NB4 (cell line): ENCODE measurements around the gene PTGES3.
A peak's percentile ranks its signal among the peaks of the same experiment; 100 is the strongest.

Source experiments
- DNase-seq: peaks from one replicate; pipeline ENCODE4 v3.0.0; 2010; ENCODE audit warnings: low read depth
- H3K4me3 ChIP-seq: one replicate; pipeline ENCODE4 v1.5.1; 2011; ENCODE audit warnings: mild to moderate bottlenecking, low read depth, low read length, moderate library complexity
- MYC ChIP-seq: IDR thresholded peaks from 2 replicates; pipeline ENCODE4 v1.6.1; 2011; ENCODE audit warnings: low read depth, low read length
- POLR2A ChIP-seq: IDR thresholded peaks from 2 replicates; pipeline ENCODE4 v1.6.1; 2011; ENCODE audit warnings: mild to moderate bottlenecking; ENCODE audit not compliant: insufficient read length; ENCODE audit errors: extremely low read depth
- TF ChIP-seq, protein P1 (sequence below): IDR thresholded peaks from 2 replicates; pipeline ENCODE4 v1.6.1; 2011; ENCODE audit warnings: low read depth, low read length
- TF ChIP-seq, protein P2 (sequence below): IDR thresholded peaks from one replicate; pipeline ENCODE4 v1.5.1; 2012; ENCODE audit warnings: low read depth, low read length

The PTGES3 gene

DNA sequence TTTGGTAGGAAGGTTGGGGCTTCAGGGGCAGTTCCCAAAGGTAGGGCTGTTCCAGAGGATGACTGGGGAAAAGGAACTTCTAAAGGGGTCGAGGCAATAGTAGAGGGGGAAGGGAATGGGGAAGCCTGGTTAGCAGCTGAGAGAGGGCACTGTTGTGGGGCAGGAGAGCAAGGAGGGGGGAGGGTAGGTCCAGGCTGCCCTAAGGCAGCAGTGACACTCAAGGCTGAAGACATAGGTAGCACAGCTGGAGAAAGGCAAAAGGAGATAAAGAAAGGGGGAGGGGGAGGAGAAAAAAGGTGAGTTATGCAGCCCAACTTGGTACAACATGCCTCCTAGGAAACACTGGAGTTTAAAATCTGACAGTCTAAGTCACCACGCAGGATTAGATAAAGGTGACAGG is 33.1 kb upstream of the PTGES3 start:
- TF ChIP-seq, protein P1, sequence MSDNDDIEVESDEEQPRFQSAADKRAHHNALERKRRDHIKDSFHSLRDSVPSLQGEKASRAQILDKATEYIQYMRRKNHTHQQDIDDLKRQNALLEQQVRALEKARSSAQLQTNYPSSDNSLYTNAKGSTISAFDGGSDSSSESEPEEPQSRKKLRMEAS, result no peak
- TF ChIP-seq, protein P2, sequence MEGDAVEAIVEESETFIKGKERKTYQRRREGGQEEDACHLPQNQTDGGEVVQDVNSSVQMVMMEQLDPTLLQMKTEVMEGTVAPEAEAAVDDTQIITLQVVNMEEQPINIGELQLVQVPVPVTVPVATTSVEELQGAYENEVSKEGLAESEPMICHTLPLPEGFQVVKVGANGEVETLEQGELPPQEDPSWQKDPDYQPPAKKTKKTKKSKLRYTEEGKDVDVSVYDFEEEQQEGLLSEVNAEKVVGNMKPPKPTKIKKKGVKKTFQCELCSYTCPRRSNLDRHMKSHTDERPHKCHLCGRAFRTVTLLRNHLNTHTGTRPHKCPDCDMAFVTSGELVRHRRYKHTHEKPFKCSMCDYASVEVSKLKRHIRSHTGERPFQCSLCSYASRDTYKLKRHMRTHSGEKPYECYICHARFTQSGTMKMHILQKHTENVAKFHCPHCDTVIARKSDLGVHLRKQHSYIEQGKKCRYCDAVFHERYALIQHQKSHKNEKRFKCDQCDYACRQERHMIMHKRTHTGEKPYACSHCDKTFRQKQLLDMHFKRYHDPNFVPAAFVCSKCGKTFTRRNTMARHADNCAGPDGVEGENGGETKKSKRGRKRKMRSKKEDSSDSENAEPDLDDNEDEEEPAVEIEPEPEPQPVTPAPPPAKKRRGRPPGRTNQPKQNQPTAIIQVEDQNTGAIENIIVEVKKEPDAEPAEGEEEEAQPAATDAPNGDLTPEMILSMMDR, result no peak
- no peak for TF ChIP-seq MYC
- no peak for TF ChIP-seq POLR2A
- H3K4me3 ChIP-seq, result peak overlapping the region; percentile 85
- peak; percentile 59 for DNase-seq

DNA sequence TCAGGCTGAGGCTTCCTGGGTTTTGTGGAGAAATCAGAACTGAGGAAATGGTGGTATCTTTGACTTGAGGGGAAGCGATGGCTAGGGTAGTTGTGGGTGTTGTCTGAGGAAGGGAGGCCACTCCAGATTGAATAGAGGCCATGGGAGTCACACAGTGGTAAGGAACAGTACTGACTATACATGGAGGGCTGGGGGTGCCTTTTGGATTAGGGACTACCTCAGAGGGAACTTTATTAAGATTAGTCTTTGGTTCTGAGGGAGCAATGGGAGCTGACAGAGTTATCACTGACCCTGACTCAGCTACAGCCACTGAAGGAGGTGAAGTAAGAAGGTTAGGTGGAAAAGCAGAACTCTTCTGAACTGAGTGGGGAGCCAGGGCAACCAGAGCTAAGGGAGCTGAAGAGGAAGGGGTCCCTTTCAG is 32.7 kb upstream of the PTGES3 start:
- TF ChIP-seq, protein P2, result no peak
- TF ChIP-seq POLR2A (no peak), MYC (no peak)

GRCh38 chr12:56719056-56719455 is 31.0 kb upstream of the PTGES3 start:
- H3K4me3 ChIP-seq, result peak overlapping the region; percentile 4

More for the DNA sequence above, 32.7 kb upstream of the PTGES3 start:
- peak overlapping the region; percentile 85 for H3K4me3 ChIP-seq
- DNase-seq, result peak; percentile 72

DNA sequence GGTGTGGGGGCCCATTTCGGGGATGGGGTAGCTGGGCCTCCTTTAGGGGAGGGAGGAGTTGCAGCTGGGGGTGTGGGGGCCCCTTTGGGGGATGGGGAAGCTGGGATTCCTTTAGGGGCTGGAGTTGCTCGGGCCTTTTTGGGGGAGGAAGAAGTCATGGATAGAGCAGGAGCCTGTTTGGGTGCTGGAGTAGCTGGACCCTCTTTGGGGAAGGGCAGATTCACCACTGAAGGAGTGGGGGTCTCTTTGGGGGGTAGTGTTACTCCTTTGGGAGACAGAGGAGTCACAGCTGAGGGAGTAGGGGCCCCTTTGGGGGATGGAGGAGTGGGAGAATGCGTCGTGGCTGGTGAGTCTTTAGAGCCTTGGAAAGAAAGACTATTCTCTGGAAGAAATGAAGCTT is 30.6 kb upstream of the PTGES3 start:
- H3K4me3 ChIP-seq, result peak overlapping the region; percentile 4
- no peak for DNase-seq
- TF ChIP-seq, protein P1, result no peak

More at GRCh38 chr12:56719056-56719455, 31.0 kb upstream of the PTGES3 start:
- TF ChIP-seq, protein P1, result no peak
- TF ChIP-seq MYC (no peak), POLR2A (no peak)
- TF ChIP-seq, protein P2, result no peak
- no peak for DNase-seq

DNA sequence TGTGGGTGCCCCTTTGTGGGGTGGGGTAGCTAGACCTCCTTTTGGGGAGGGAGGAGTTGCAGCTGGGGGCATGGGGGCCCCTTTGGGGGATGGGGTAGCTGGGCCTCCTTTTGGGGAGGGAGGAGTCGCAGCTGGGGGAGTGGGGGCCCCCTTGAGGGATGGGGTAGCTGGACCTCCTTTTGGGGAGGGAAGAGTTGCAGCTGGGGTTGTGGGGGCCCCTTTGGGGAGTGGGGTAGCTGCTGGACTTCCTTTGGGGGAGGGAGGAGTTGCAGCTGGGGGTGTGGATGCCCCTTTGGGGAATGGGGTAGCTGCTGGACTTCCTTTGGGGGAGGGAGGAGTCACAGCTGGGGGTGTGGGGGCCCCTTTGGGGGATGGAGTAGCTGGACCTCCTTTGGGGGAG is 30.1 kb upstream of the PTGES3 start:
- peak; percentile 56 for DNase-seq
- H3K4me3 ChIP-seq, result no peak overlapping the region
- no peak for TF ChIP-seq MYC
- TF ChIP-seq, protein P2, result no peak
- TF ChIP-seq, protein P1, result no peak
- TF ChIP-seq POLR2A, result no peak

DNA sequence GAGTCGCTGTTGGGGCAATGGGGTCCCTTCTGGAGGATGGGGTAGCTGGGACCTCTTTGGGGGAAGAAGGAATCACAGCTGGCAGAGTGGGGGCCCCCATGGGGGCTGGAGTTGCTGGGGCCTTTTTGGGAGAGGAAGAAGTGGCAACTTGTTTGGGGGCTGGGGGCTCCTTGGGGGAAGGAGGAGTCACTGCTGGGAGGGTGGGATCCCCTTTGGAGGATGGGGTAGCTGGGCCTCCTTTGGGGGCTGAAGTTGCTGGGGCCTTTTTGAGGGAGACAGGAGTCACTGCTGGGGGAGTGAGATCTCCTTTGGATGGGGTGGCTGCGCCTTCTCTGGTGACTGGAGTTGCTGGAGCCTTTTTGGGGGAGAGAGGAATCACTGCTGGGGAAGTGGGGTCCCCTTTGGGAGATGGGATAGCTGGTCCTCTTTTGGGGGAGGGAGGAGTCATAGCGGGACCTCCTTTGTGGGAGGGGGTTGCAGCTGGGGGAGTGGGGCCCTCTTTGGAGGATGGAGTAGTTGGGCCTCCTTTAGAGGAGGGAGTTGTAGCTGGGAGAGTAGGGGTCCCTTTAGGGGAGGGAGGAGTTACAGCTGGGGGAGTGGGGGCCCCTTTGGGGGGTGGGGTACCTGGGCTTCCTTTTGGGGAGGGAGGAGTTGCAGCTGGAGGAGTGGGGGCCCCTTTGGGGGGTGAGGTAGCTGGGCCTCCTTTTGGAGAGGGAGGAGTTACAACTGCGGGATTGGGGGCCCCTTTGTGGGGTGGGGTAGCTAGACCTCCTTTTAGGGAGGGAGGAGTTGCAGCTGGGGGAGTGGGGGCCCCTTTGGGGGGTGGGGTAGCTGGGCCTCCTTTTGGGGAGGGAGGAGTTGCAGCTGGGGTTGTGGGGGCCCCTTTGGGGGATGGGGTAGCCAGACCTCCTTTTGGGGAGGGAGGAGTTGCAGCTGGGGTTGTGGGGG is 29.1 kb upstream of the PTGES3 start:
- TF ChIP-seq, protein P1, result no peak
- TF ChIP-seq MYC (no peak), POLR2A (no peak)
- TF ChIP-seq, protein P2, result no peak
- DNase-seq, result no peak
- no peak overlapping the region for H3K4me3 ChIP-seq
